ENCODE data around the gene IGFBP7.

IGFBP7 gene

GRCh38 chr4:56981795-56982201 lies 128.4 kb downstream of the IGFBP7 start:
- no peaks in the 10 kb centered on the region for H3K27me3 ChIP-seq (ENCODE audit: control insufficient read depth, insufficient read depth, low read length)
- peaks cover 23% of the 10 kb centered on the region for H3K79me2 ChIP-seq
- H3K9ac ChIP-seq, result no peak overlapping the region
- H3K27ac ChIP-seq, result no peak overlapping the region
- no peaks in the 10 kb centered on the region for H3K9me3 ChIP-seq (ENCODE audit: control insufficient read depth, low read length)
- no peak overlapping the region for H3K4me3 ChIP-seq (ENCODE audit: low read depth, low read length)
- H2AFZ ChIP-seq, result no peak overlapping the region
- H3K36me3 ChIP-seq (ENCODE audit: control insufficient read depth, insufficient read depth, low read length), result no peaks in the 10 kb centered on the region
- TF ChIP-seq CTCF (IDR thresholded peaks at IDR 0.05), result no peak
- H3K4me1 ChIP-seq, result no peaks in the 10 kb centered on the region
- H3K4me2 ChIP-seq (ENCODE audit: low read length), result no peak overlapping the region
